Measurements from ENCODE around the gene OR10H1.

Gene OR10H1

GRCh38 chr19:15790096-15790495, 25.4 kb downstream of the OR10H1 start:
- TF ChIP-seq ISL1 (CRISPR knock-in tag; IDR thresholded peaks at IDR 0.05) (no peak), ZFP30 (CRISPR knock-in tag; IDR thresholded peaks at IDR 0.05) (no peak), OSR1 (CRISPR knock-in tag; IDR thresholded peaks at IDR 0.05) (no peak), TCF4 (CRISPR knock-in tag; IDR thresholded peaks at IDR 0.05; ENCODE audit: borderline replicate concordance) (no peak), ZNF565 (CRISPR knock-in tag; conservative IDR thresholded peaks at IDR 0.05; ENCODE audit: low read depth) (no peak), SNAI2 (CRISPR knock-in tag; IDR thresholded peaks at IDR 0.05) (no peak), CREB5 (CRISPR knock-in tag; IDR thresholded peaks at IDR 0.05; ENCODE audit: low read depth) (no peak), ZNF8 (CRISPR knock-in tag; IDR thresholded peaks at IDR 0.05) (no peak), CSDC2 (CRISPR knock-in tag; IDR thresholded peaks at IDR 0.05) (no peak), TSHZ2 (CRISPR knock-in tag; IDR thresholded peaks at IDR 0.05) (no peak), POU6F1 (CRISPR knock-in tag; IDR thresholded peaks at IDR 0.05; ENCODE audit: borderline replicate concordance, low read depth) (no peak), ZNF70 (CRISPR knock-in tag; IDR thresholded peaks at IDR 0.05) (no peak), RARB (CRISPR knock-in tag; IDR thresholded peaks at IDR 0.05) (no peak)
- no peak for ATAC-seq

- TF ChIP-seq PPARA (CRISPR knock-in tag; IDR thresholded peaks at IDR 0.05; ENCODE audit: borderline replicate concordance): no peak
- no peak for TF ChIP-seq ESRRG (CRISPR knock-in tag; IDR thresholded peaks at IDR 0.05)
- TF ChIP-seq ZC3H10 (CRISPR knock-in tag; IDR thresholded peaks at IDR 0.05): no peak
- TF ChIP-seq ZNF565 (CRISPR knock-in tag; conservative IDR thresholded peaks at IDR 0.05; ENCODE audit: low read depth): no peak
- no peak for TF ChIP-seq TCF4 (CRISPR knock-in tag; IDR thresholded peaks at IDR 0.05; ENCODE audit: borderline replicate concordance)
- TF ChIP-seq SNAI2 (CRISPR knock-in tag; IDR thresholded peaks at IDR 0.05): no peak
- no peak for TF ChIP-seq CREB5 (CRISPR knock-in tag; IDR thresholded peaks at IDR 0.05; ENCODE audit: low read depth)
- no peak for TF ChIP-seq ZNF70 (CRISPR knock-in tag; IDR thresholded peaks at IDR 0.05)
- no peak for TF ChIP-seq OSR1 (CRISPR knock-in tag; IDR thresholded peaks at IDR 0.05)
- no peak for TF ChIP-seq ZFP30 (CRISPR knock-in tag; IDR thresholded peaks at IDR 0.05)
- no peak for TF ChIP-seq POU6F1 (CRISPR knock-in tag; IDR thresholded peaks at IDR 0.05; ENCODE audit: borderline replicate concordance, low read depth)
- no peak for TF ChIP-seq CSDC2 (CRISPR knock-in tag; IDR thresholded peaks at IDR 0.05)
- TF ChIP-seq TSHZ2 (CRISPR knock-in tag; IDR thresholded peaks at IDR 0.05): no peak
- no peak for TF ChIP-seq CSRNP3 (CRISPR knock-in tag; IDR thresholded peaks at IDR 0.05)
- TF ChIP-seq TOX (CRISPR knock-in tag; IDR thresholded peaks at IDR 0.05; ENCODE audit: borderline replicate concordance): no peak
- TF ChIP-seq ISL1 (CRISPR knock-in tag; IDR thresholded peaks at IDR 0.05): no peak
- no peak for TF ChIP-seq PATZ1 (CRISPR knock-in tag; IDR thresholded peaks at IDR 0.05; ENCODE audit: borderline replicate concordance)
- no peak for TF ChIP-seq ARNTL (CRISPR knock-in tag; IDR thresholded peaks at IDR 0.05; ENCODE audit: borderline replicate concordance, low read depth)
Observed at GRCh38 chr19:15788594-15789270, 26.7 kb downstream of the OR10H1 start.

More at GRCh38 chr19:15788594-15789270, 26.7 kb downstream of the OR10H1 start:
- no peak for ATAC-seq
